Erythroblast (primary cell): ENCODE measurements around the gene TEX26.

Experiments used
- DNase-seq, 2 experiments: peaks; one replicate each; lab custom pipeline; 2025; lab: John Stamatoyannopoulos, UW
- GATA1 ChIP-seq: IDR thresholded peaks from 2 replicates; pipeline ENCODE4 v1.6.1; 2011; ENCODE audit warnings: low read depth, mild to moderate bottlenecking, control low read depth, low read length, moderate library complexity
- POLR2A ChIP-seq: IDR thresholded peaks from 2 replicates; pipeline ENCODE4 v1.6.1; 2011; ENCODE audit warnings: mild to moderate bottlenecking, low read length

Gene TEX26

DNA sequence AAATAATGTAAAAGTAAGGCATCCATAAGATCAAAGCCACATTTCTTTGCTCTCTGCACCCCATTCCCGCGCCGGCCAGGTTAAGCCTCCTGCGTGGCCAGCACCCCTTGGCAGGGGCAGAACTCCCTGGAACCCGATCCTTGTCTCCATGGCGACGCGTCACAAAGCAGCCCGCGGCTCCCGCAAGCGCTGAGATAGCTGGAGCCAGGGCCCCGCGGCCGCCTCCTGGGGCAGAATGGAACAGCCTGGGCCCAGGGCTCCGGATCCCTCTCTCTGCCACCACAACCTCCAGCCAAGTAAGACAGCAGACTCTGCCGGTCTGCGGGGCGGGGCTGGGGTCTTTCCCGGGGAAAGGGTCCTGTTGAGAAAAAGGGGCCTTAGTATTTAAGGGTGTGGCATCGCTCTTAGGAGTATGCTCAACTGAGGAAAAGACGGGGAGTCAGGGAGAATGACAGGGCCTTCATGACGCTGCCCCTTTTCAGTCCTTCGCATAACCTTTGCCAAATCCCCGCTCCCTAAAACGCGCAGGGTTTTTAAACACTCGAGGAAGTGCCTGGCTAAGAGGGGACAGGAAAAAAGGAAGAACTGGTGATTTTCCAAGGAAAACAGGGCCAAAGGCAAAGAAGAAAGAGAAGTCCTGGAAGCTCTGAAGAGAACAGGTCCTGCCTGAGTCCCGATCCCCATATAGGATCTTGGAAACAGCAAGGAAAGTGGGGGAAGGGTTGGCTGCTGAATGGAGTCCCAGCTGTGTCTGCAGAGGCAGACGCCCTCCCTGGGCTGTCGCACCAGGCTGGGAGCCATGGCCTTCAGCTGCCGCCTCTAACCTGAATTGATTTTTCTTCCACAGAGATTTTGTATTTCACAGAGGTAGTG, at the start of gene TEX26:
Gene TEX26, plus strand, starts transcription at position 176 of the 873 bp plus-strand sequence. Its CDS starts 60 bp downstream, at position 236.
- no peak for TF ChIP-seq GATA1
- no peak for TF ChIP-seq POLR2A
- no peak for DNase-seq

GRCh38 chr13:30882996-30883766, 49.3 kb upstream of the TEX26 start:
- no peak for DNase-seq

GRCh38 chr13:30884543-30884942, 47.9 kb upstream of the TEX26 start:
- TF ChIP-seq GATA1 (no peak), POLR2A (no peak)
- DNase-seq: no peak

More at GRCh38 chr13:30882996-30883766, 49.3 kb upstream of the TEX26 start:
- TF ChIP-seq GATA1: no peak
- no peak for TF ChIP-seq POLR2A

- TF ChIP-seq POLR2A: no peak
- no peak for TF ChIP-seq GATA1
- DNase-seq: no peak
These were observed 43.2 kb upstream of the TEX26 start for GRCh38 chr13:30889196-30889690.

GRCh38 chr13:30892966-30893365, 39.5 kb upstream of the TEX26 start:
- DNase-seq: peak; percentile 22 to 30
- TF ChIP-seq POLR2A: no peak
- no peak for TF ChIP-seq GATA1

DNA sequence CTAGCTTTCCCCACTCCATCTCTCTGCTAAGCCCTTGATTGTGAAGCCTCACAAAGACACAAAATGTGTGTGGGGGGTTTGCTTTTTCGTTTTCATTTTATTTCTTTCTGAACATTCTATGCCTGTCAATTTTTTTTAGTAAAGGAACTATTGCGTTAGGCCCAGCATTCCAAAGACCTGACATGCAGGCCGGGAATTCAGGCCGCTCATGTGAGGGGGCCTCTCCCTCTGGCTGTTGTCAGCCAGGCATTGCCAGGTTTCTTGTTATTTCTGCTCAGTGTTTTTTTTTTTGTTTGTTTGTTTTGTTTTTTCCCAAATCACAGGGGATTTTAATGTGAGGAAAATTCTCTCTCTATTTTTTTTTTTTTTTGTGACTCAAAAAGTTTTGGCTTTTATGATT, 36.7 kb upstream of the TEX26 start:
- TF ChIP-seq POLR2A: no peak
- TF ChIP-seq GATA1: no peak
- DNase-seq: no peak

DNA sequence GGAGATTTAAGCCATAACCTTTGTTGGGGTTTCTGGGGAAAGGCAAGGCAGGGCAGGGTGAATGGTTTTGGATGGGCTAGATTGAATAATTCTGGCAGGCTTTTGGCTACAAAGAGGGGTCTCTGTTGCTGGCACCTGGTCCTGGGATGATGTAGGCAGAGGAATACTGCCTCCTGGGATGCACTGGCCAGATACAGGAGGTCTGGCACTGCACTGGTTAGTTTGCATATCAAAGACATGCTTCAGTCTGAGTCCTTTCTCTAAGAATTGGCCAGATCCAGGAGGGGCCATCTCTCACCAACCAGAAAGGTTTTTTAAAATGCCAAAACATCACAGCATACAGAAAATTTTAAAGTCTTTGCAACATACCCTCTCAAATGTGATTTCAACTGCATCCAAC, 34.4 kb upstream of the TEX26 start:
- TF ChIP-seq POLR2A (no peak), GATA1 (no peak)
- no peak for DNase-seq

DNA sequence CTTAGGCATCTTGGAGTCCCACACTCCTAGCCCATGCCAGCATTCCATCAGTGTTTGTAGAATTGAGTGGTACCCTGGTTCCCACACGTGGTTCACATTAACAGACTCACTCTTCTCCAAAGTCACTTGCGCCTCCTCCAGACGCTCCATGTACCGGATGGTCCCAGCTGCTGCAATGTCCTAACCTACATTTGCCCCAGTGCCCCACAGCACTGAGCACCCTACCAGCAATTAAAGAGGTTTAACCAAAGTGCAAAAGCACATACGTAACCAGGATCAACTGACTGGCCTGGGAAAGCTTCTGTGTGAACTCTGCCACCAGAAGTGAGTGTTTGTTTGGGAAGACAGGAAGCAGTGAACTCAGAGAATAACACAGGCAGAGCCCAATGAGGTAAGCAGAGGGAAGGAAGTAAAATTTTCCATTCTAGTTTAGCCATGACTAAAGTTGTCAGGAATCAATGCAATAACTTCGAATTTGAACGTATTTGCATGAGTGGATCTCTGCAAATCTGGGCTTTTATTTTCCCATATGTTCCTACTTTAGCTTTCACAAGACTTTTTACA, 33.7 kb upstream of the TEX26 start:
- TF ChIP-seq POLR2A (no peak), GATA1 (no peak)
- DNase-seq: no peak

GRCh38 chr13:30900436-30900835, 32.0 kb upstream of the TEX26 start:
- TF ChIP-seq GATA1 (no peak), POLR2A (no peak)

DNA sequence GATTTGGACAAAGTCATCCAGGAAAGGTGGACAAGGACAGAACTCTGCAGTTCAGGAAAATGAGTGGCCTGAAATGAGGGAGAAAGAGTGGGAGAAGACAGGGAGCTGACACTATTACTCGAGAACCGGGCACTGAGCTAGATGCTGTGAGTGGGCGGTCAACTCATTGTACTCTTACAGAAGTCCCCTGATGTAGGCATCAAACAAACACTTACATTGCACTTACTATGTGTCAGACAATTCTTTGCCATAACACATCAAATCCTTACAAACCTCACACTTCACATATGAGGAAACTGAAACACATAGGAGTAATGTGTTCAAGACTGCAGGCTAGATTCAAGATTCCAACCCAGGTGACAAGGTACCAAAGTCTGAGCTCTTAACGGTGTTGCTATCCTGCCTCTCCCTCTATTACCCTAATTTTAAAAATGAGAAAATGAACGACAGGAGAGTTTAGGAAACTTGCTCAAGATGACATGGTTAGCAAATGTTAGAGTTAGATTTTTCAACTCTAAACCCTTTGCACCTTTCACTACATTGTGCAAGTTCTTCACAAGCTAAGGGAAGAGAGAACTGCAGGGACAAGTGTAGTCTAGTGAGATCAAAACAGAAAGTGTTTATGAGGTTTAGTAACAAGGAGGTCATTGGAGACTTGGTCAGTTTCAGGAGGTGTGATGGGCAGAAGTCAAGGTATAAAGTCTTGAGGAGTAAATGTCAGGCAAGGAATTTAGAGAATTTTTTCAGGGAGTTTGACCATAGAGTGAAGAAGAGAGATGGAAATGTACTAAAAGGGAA, 31.3 kb upstream of the TEX26 start:
- no peak for DNase-seq
- TF ChIP-seq POLR2A (no peak), GATA1 (no peak)

More at GRCh38 chr13:30900436-30900835, 32.0 kb upstream of the TEX26 start:
- no peak for DNase-seq

- no peak for DNase-seq
- TF ChIP-seq GATA1 (no peak), POLR2A (no peak)
These were observed 28.4 kb upstream of the TEX26 start for GRCh38 chr13:30904043-30904442.

DNA sequence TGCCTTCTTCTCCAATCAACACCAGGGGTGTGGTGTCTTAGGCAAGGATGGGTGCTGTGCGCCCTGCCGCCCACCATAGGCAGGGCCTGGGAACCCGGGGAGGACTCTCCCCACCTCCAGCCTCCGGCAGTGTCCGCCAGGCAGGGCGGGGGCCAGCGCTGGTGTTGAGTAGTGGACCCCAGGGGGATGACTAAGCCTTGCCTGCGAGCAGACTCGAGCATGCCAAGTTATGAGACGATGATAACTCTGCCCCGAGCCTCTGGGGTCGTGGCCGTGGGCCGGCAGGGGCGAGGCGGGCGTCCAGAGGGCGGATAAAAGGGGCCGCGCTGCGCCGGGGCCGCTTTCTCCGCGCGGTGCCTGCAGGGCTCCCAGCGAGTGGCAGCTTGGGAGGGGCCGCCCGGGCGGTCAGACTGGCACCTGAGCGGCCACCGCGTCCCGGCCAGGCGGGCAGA, 26.5 kb upstream of the TEX26 start, which contains the start of gene MEDAG:
Gene MEDAG, plus strand, starts transcription at position 340 of the 452 bp plus-strand sequence. CDS start 245 bp downstream, outside the sequence.
- TF ChIP-seq GATA1 (no peak), POLR2A (no peak)
- no peak for DNase-seq

DNA sequence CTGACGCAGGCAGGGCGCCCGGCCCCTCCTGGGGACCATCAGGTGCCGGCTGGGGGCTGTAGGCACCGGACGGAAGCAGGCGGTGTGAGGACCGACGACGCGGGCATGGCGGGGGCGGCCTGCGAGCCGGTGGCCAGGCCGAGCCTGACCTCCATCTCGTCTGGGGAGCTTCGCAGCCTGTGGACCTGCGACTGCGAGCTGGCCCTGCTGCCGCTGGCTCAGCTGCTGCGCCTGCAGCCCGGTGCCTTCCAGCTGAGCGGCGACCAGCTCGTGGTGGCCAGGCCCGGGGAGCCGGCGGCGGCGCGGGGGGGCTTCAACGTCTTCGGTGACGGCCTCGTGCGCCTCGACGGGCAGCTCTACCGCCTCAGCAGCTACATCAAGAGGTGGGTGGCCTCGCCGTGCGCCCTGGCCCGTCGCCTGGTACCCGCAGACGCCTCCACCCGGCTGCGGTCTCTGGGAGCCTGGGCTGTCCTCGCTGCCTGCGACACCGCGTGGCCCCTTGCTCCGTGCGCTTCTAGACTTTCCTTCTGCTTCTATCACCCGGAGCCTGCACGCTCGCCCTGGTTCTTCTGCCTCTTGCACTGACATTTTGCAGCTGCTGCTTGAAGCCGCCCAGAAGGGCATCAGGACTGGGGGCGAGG, 25.9 kb upstream of the TEX26 start:
- TF ChIP-seq POLR2A: no peak
- TF ChIP-seq GATA1: no peak

More for the DNA sequence above, 25.9 kb upstream of the TEX26 start:
- DNase-seq: no peak
